DMS114 treated with DMSO at 0.1 percent for 48 hours (cell line): ENCODE results near the gene SEC14L5.

Experiments used
- DNase-seq: peaks from one replicate; lab custom pipeline; 2025; ENCODE audit not compliant: unreplicated experiment; lab: John Stamatoyannopoulos, UW

The SEC14L5 gene

DNA sequence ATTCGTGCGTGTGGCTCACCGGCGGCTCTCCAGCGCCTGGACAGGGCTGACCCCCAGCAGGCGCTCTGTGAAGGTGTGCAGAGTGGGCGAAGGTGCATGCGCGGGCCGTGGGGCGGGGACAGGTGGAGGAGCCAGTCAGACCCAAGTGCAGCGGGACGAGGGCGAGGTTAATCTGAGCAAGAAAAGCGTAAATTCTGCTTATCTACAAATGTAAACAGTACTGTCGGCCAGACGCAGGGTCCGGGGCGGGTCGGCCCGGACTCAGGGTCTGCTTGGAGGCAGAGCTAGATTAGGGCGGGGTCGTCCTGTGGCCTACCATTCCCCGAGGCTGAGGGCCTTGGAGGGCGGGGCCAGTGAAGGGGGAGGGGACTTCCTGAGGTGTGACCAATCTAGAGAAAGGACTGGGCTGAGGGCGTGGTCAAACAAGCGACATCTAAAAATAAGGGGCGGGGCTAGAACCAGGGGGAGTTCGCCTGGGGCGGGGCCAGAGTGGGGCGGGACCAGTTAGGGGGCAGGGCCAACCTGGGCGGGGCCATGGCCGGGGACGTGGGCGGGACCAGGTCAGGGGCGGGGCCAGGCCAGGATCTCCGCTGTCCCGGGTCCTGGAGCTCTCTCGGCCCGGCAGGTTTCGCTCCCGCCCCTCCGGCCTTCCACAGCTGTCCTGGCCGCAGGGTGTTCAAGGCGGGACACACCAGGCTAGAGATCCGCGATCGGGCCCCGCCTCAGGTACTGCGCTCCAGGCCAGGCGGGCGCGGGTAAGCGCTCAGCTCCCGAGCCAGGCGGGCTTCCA, at the start of gene SEC14L5:
Gene SEC14L5, plus strand, starts transcription at position 611 of the 790 bp plus-strand sequence. CDS start 994 bp downstream, outside the sequence.
- DNase-seq: peak; percentile 91

DNA sequence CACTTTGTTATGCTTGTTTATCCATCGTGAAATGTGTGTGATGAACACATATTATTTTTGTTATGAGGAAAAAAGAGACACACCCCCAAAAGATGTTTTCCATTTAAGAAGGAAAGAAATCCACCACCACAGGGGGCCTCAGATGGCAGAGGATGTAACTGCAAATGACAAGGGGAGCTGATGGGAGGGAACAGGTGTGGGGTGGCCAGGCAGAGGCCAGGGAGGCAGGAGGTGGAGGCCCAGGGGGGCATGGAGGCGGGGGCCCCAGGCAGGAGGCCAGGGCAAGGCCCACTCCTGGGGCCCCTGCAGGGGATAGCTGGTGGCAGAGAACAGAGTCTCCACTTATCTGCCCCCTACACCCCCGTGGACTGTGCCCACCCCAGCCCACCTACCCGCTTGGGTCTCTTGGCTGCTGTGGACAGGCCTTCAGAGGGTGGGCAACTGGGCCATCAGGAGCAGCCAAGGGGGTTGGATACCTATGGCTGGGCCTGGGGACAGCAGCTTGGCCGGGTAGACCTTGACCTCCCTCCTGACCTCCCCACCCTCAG, 49.2 kb upstream of the SEC14L5 start:
- DNase-seq: no peak

DNA sequence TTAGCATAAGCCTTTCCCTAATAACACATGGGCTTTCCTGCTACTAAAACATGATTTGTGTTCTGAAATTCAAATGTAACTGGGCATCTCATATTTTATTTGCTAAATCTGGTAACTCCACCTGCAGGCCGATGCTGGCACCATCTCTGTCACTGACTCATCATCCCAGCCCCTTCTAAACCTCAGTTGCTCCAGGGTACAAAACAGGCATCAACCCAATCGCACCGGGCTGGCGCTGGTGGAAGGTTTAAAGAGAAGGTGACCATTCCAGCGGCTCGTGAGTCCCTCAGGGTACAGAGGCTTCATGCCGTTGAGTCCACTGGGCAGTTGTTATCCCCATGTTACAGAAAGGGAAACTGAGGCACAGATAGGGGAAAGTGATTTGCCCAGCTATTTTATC, 48.3 kb upstream of the SEC14L5 start:
- DNase-seq: no peak

DNA sequence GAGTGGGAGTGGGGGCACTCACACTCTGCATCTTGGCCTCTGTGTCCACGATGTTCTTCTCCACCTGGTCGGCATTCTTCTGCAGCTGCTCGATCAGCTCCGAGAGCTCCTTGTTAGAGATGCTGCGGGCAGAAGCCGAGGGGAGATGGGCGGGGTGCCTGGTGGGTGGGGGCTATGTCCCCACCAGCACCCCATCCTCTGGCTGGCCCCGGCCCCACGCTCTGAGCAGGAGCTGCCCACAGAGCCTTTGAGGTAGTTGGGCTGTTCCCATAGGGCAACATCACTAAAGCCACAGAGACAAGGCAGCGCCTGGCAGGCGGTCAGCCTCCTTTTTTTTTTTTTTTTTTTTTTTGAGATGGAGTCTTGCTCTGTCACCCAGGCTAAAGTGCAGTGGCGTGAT, 47.3 kb upstream of the SEC14L5 start:
- no peak for DNase-seq

DNA sequence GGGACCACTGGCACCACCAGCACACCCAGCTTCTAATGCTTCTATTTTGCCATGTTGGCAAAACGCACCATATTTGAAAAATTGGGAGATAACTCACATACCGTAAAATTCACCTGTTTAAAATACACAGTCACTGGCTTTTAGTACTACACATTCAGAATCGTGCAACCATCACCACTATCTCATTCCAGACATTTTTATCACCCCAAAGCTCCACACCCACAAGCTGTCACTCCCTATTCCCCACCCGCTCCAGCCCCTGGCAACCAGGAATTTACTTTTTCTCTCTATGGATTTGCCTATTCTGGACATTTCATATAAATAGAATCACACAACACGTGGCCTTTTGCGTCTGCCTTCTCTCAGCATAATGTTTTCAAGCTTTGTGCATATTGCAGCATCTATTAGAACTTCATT, 46.2 kb upstream of the SEC14L5 start:
- no peak for DNase-seq

DNA sequence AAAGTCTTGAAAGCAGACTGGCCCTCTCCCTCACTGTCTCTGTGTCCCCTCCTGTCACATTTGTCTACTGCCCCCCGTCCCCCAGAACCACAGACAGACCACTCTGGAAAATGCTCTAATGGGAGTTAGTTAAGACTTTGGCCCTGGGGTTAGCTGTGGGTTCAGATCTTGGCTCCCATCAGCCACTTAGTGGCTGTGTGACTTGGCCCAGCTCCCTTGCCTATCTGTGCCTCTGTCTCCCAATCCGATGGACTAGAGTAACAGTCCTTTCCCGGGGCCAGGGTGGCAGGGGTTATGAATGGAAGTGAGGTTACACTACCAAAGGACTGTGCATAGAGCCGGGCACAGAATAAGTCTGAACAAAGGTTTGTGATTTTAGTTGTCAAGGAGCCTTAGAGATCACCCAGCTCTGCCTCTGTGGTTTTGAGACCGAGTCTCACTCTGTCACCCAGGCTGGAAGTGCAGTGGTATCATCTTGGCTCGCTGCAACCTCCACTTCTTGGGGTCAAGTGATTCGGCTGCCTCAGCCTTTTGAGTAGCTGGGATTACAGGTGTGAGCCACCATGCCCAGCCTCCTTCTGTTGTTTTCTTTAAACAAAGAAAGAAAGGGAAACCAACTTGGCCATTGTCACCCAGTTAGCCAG, 44.9 kb upstream of the SEC14L5 start:
- DNase-seq: no peak

DNA sequence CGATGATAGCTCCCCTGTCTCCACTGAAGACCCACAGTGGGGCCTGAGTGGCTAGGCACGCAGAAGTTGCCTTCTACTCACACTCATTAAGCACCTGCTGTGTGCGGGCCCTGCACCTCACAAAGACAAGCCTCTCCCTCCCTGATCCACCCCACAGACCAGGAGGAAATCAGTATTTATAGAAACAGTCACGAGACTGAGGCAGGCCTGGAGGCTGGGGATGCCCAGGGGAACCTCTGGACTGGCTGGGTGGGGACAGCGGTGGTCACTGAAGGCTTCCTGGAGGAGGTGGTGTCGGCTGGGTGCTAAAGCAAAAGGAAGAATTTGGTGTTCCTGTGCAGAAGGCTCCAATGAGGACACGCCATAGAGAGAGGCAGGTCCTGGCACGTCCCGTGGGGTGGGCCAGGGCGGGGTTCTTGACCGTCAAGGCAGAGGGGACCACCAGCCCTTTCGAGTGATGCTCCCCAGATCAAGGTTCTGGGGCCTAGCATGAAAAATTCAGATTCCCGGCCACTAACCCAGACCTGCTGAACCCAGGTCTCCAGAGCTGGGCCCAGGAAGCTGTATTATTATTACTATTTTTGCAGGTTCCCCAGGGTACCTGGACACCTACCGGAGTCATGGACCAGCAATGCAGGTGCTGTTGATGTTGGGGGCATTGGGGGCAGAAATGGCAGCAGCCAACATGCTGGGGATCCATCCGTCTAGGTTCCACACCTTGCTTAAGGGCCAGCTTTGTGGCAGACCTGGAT, 44.2 kb upstream of the SEC14L5 start:
- DNase-seq: no peak

DNA sequence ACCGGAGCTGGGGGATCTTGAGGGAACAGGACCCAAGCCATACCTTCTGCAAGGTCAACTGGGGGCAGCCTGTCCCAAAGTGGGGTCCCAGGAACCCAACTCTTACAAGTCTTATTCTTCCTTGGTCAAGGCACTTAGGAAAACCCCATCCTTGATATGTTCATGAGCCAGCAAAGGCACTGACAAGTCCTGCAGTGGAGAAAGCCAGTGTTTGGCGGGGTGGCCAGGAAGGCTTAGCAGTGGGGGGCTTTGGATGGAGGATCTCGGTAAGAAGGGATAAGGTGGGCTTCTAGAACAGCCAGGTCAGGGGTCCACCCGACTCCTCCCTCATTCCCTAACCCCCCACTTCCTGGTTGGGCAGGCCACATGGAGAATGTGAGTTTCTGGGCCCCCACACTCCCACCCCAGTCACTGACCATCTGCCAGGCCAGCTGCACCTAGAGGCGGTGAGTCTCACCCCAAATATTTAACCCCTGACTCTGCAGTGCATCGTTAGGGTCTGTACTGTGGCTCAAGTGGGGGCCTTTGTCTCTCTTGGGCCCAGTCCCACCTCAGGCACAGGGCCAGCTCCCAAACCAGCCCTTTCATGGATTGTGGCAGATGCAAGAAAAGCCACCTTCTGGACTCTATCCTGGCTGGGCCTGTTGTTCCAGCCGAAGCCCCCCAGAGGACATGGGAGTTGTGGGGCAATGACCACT, 43.5 kb upstream of the SEC14L5 start:
- no peak for DNase-seq

DNA sequence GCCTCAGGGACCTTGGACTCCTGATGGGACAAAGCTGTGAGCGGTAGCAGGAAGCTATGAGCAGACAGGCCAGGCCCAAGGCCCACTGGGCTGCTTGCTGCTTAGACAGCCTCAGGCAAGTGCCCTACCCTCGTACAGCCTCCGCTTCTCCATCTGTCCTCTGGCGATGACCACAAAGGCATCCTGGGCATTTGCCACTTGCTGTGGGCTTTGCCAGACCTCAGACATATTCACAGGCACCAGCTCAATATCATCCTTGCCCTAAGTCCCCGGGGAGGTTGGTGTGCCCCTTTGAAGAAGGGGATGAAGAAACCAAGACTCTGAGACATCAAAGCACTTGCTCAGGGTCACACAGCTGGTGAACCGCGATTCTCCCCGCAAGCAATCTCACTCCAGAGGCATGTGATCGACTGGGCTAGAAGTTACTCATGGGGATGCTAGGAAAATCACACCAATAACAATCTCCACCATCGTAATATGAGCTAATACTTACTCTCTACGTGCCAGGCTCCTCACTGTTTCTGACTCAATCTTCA, 42.8 kb upstream of the SEC14L5 start:
- DNase-seq: no peak

DNA sequence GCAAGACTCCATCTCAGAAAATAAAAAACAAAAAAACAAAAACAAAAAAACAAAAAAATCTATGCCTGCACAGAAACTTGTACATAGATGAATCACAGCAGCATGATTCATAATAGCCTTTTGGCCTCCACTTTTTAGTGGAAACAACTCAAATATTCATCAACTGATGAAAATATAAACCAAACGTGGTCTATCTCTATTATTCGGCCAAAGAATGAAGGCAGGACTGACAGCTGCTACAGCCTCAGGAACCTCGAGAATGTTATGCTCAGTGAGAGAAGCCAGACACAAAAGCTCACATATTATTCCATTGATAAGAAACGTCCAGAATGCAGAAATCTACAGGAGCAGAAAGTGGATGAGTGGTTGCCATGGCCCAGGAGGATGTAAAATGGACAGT, 41.0 kb upstream of the SEC14L5 start:
- no peak for DNase-seq

DNA sequence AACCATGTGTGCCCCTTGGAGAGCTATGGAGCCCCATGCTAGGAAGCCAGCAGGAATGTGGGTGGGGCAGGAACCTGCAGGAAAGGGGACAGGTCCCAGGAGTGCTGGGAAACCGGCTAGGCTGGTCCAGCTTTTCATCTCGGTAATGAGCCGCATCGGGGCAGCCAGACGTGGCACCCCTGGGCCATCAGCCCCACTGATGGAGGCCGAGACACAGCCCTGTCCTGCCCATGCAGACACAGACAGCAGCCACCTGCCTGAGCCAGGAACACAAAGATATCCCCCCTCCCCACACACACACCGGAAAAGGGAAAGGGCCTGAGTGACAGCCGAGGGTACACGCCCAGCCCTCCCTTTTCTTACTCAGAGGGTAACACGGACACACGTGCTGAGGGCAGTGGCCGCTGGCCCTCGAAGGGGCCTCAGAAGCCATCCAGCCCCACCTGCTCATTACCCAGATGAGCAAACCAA, 39.3 kb upstream of the SEC14L5 start:
- no peak for DNase-seq

DNA sequence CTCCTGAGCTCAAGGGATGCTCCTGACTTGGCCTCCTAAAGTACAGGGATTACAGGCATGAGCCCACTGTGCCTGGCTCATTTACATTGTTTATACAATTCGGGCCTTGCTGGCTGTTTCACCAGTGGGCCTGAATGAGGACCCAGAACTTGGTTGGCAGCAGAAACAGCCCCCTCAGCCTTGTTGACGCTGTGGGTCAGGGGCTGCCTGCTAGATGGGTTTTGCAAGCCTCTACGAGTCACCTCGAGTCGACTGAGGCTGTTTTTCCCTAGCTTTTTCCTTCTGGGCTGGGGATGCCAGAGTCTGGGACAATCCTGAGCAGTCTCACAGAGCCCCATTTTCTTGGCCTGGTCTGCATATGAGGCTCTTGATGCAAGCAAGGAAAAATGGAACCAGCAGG, 37.3 kb upstream of the SEC14L5 start:
- no peak for DNase-seq

DNA sequence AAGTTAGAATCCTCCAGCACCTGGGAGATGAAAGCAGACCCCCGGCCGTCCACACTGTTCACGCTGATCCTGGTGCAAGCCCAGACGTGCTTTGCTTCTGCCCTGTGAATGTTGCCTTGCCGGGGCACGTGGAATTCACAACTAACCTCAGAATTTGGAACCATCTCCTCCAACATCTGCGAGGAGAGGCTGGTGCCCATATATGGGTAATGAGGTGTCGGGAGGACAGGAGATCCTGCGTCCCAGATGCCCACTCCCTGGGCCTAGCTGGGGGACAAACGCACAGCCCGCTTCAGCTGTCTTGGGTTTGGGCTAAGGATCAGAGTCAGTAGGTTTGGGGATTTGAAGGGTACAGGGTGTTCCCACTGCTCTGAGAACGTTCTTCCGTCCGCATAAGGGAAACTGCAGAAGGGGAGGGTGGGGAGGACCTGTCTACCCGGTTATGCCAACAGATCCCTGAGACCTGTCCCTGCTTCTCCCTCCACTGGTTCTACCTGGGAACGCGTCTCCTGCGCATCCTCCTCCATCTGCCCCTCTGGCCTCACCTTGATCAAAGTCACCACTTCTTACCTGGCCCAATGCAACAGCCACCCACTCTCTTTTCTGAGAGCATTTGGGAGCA, 35.3 kb upstream of the SEC14L5 start:
- DNase-seq: no peak

DNA sequence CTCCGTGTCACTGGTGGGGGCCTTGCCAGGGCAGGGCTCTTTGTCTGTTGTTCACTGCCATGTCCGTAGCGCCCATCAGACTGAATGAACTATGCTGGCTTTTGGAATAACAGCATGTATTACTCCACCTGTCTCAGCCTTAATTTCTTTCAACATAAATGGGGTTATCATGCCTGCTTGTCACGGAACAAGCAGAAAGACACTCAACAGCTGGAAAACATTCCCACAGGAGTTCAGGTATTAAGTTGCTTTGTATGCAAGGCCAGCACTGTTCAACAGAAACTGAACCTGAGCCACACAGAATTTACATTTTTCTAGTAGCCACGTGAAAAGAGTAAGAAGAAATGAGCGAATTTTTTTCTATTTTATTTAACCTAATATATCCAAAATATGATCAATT, 34.3 kb upstream of the SEC14L5 start:
- DNase-seq: no peak

DNA sequence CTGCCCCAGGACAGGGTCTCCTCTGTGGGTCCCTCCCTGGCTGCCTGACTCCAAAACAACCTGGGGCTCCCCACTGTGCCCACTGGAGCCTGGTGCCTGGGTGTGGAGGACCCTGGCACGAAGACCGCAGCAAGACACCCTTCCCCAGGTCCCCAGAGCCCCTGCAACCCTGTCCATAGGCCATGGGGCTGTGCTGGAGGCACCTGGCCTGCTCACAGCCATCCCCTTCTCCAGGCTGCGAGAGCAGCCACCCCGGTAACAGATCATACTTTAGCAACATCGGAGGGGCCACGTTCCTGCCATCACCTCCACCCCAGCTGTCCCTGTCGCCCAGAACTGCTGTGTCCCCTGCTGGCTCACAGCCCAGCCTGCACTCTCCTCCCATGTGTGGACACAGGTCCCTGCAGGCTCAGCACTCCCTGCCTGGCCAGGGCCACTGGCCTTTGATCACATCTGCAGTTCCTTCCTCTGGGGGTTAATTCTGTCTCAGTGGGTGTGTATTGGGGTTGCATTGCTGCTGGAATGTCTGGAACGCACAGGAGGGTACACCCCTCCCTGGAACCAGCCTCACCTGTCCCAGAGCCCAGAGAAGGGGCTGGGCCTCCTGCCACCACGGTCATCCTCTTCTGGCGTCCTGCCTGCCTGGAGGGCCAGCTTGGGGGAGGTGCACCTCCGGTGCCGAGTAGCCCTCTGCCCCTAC, 33.4 kb upstream of the SEC14L5 start:
- no peak for DNase-seq

DNA sequence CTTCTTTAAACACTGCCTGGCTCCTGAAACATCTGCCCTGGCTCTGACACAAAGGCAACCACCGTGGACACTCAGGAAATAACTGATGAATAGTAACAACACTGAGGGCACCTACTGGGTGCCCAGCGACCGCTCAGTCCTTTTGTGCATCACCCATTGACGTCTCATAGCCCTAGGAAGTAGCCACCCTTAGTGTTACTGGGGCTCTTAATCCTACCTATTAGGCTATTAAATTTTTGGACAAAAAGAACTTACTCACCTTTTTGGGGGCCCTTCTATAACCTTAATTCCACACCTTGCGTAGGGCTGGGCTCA, 32.9 kb upstream of the SEC14L5 start:
- DNase-seq: no peak

DNA sequence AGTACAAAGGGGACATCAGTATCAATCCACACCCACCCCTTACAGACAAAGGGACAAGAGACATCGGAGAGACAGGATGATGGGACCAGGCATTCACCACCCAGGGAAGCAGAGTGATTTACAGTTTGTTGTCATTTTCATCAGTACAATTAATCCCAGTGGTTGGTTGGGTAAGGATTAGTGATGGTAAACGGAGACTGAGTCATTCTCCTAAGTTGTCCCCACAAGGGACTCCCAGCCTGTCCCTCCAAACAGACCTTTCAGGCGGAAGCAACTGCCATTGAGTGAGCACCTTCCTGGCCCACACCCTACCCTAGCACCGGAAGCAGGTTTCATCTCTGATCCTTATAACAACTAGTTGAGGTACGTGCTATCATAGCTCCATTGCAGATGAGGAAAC, 32.3 kb upstream of the SEC14L5 start:
- no peak for DNase-seq

DNA sequence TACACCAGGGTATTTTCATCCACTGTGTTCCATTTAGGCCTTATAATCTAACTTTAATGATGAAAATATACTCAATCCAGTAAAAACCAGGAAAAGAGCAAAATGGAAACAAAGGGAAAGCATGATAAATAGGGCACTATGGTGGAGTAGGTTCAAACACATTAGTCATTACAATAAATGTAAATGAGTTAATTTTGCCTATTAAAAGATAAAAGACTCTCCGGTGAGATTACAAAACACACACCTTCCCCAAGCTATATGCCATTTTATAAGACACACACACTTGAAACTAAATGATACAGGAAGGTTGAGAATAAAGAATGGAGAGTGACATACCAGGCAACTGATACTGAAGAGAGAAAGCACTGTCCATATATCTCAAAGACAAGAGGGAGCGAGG, 31.2 kb upstream of the SEC14L5 start:
- no peak for DNase-seq

DNA sequence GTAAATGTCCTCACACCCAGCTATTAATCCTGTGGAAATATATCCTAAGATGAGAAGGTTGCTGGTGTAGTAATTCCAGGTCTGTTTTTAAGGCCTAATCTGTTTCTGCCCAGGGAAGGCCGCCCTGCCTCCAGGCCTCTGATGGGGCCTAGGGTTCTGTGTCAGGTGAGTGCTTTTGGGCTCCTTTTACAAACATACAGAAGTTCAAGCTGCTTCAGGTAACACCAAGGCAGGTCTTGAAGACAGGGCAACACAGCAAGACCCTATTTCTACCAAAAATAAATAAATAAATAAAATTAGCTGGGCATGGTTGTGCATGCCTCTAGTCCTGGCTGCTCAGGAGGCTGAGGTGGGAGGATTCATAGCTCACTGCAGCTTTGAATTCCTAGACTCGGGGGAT, 30.5 kb upstream of the SEC14L5 start:
- DNase-seq: no peak

DNA sequence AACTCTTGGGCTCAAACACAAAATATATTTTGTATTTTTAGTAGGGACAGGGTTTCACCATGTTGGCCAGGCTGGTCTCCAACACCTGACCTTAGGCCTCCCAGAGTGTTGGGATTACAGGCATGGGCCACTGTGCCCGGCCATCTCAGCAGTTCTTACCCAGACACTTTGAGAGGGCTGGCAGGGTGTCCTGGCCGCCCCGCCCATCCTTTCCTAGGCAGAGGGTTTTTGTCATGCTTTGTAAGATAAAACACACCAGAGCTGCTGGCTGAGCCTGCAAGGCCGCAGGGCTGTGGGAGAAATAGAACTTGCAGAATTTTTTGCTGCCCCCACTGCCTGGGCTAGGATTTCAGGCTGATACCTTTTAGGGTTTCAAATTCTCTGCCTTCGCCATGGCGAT, 29.9 kb upstream of the SEC14L5 start:
- no peak for DNase-seq
